Stimulated activated CD8-positive, alpha-beta memory T cell treated with anti-CD3 and anti-CD28 coated beads, Interleukin-4, amount 100 ng/mL, for 4 hours (primary cell): ENCODE data around the gene ZSCAN23.

Experiments used
- DNase-seq, 2 donors: peaks; one replicate each; pipeline ENCODE4 v3.0.0-alpha.2; 2020; ENCODE audit warnings: low read depth in 2 of 2, low spot score in 1 of 2

The ZSCAN23 gene

GRCh38 chr6:28383235-28384142, 59.8 kb downstream of the ZSCAN23 start:
- no peak for DNase-seq
